GM18507 (cell line): ENCODE data around the gene INSYN1.
A peak's percentile ranks its signal among the peaks of the same experiment; 100 is the strongest.

ENCODE experiments used
- DNase-seq: peaks from one replicate; pipeline ENCODE4 v3.0.0; 2011; ENCODE audit warnings: low read depth; ENCODE audit not compliant: insufficient read length; ENCODE audit errors: extremely low spot score
- FAIRE-seq: peaks from 2 replicates; lab custom pipeline; 2011; peaks lifted over from hg19 to GRCh38; lab: Jason Lieb, UNC

Gene INSYN1

GRCh38 chr15:73697033-73697467, 56.1 kb downstream of the INSYN1 start:
- peak; percentile 91 for FAIRE-seq
- peak; percentile 53 for DNase-seq

- FAIRE-seq = no peak
These were observed 56.5 kb downstream of the INSYN1 start for GRCh38 chr15:73696641-73697001.

DNA sequence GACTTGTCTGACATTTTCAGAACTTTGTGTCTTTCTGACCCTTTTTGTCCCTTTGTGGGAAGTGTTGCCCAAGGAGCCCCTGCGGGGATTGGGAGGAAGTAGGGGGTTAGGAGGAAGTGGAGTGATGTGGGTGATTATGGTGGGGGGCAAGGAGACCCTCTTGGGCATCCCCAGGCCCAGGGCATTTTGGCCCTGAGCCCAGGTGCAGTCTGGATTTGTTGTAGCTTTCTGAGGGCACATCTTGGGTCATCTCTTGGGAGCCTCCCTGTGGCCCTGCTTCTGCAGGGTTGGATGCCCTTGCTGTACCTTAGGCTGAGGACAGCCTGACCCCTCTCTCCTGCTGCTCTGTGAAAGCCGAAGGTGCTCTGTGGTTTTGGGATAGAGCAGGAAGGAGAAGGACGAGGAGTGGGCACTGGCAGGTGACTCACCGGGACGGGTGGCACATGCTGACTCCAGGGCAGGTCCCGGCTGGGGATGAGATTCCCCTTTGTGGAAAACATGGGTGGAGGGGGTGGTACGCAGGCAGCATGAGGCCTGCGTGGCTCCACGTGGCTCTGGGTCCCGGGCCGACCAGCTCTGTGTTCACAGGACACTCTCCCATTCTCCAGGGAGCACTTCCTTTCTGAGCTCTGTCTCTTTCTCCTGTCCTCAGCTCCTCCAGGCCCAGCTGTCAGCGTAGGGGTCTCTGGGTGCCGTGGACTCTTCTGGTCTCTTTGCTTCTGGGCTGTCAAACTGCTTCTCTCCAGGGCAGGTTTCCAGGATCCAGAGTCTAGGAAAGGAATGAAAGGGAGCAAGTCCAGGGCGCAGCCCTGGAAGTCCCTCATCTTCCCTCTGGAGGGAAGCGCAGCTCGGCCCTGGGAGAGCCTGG, 57.1 kb downstream of the INSYN1 start:
- no peak for DNase-seq
- FAIRE-seq = no peak

More at GRCh38 chr15:73696641-73697001, 56.5 kb downstream of the INSYN1 start:
- no peak for DNase-seq

- FAIRE-seq (no peak), DNase-seq (no peak)
These were observed 58.7 kb downstream of the INSYN1 start for GRCh38 chr15:73694419-73694818.

DNA sequence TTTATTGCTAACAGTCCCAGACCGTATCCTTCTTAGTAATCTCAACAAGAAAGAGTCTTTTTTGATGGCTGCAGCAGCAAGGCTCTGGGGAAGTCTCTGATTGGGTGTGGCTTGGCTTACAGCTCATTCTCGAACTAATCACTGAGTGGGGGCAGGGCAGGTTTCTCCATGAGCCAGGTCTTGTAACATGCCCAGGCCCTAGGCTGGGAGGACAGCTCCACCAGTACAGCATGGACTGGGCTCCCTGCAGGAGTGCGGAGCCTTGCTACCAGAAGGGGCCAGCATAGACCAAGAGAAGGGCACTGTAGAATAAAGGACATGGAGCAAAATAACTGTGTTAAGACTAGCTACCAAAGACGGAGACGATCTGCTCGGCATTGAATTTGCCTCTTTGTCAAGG, 61.8 kb downstream of the INSYN1 start:
- DNase-seq (no peak), FAIRE-seq (no peak)

GRCh38 chr15:73688455-73688854, 64.7 kb downstream of the INSYN1 start:
- DNase-seq (no peak), FAIRE-seq (no peak)

GRCh38 chr15:73687351-73687750, 65.8 kb downstream of the INSYN1 start:
- DNase-seq (no peak), FAIRE-seq (no peak)

DNA sequence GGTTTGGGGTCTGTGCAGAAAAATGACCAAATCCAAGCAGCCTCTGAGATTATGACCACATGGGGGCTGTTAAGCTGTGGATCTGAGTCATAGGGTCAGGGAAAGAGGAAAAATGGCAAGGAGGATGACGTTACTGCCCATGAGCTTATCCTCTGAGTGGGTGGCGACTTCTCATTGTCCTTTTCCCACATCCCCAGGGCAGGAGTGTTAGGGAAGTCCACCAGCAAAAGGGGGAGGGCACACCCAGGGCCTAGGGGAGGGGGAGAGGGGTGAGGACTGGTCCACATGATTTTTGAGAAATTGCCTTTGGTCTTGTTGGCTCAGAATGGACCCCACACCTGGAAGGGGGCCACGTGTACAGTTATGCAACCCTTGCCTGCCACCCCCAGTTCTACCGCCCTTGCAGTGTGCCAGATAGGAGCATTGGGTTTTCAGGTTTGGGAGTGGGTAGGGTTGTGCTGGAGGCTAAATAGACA, 66.3 kb downstream of the INSYN1 start:
- FAIRE-seq (no peak), DNase-seq (no peak)

- FAIRE-seq = no peak
These were observed 67.2 kb downstream of the INSYN1 start for GRCh38 chr15:73685981-73686380.

More at GRCh38 chr15:73685981-73686380, 67.2 kb downstream of the INSYN1 start:
- DNase-seq = no peak
